Endothelial cell of umbilical vein (primary cell): ENCODE results near the gene SERPINB6. TPM values are rescaled to one million over a fixed set of nuclear protein-coding genes. Genes with fewer than 3 reads are reported as not detected.
A peak's percentile ranks its signal among the peaks of the same experiment; 100 is the strongest.

Experiments used
- BruUV-seq: library from RNA; stranded (reverse); fragments of 400-500 nt; replicated peaks from 2 replicates; lab custom pipeline; 2021; lab: Mats Ljungman, UMichigan
- CTCF ChIA-PET: fragments of 300-600, 350-600 bp; sonication (Branson Sonifier 250); formaldehyde crosslinking; loops from one replicate; lab custom pipeline; 2021; ENCODE audit warnings: antibody characterized with exemption, inconsistent platforms; lab: Charles Lee
- POLR2A ChIA-PET: fragments of 300-600, 350-600 bp; sonication (Branson Sonifier 250); formaldehyde crosslinking; loops from one replicate; lab custom pipeline; 2021; ENCODE audit warnings: antibody characterized with exemption, inconsistent platforms; lab: Charles Lee
- DNase-seq: peaks from one replicate; pipeline ENCODE4 v3.0.0-alpha.2; 2011; ENCODE audit warnings: low read depth, low spot score
- FAIRE-seq: peaks from 2 replicates; lab custom pipeline; 2011; peaks lifted over from hg19 to GRCh38; lab: Jason Lieb, UNC
- H2AFZ ChIP-seq: 2 replicates; pipeline ENCODE4 v1.6.0; 2012; ENCODE audit warnings: low read depth, low read length, control low read depth, inconsistent platforms
- H3K27ac ChIP-seq: 2 replicates; pipeline ENCODE4 v1.5.1; 2011; ENCODE audit warnings: low read depth, mild to moderate bottlenecking, control low read depth, low read length, moderate library complexity; ENCODE audit not compliant: insufficient read depth
- H3K27me3 ChIP-seq, 2 experiments: 2 replicates each; pipeline versions ENCODE4 v1.6.0 to v1.6.1; 2011; ENCODE audit warnings: low read length in 2 of 2, mixed read lengths in 1 of 2; ENCODE audit not compliant: control insufficient read depth in 2 of 2, insufficient read depth in 2 of 2
- H3K36me3 ChIP-seq, 2 experiments: 2 replicates in 1 of 2; 3 replicates in 1 of 2; pipeline ENCODE4 v1.5.1; 2011; ENCODE audit warnings: low read length in 2 of 2, mild to moderate bottlenecking in 1 of 2, moderate library complexity in 1 of 2; ENCODE audit not compliant: control insufficient read depth in 2 of 2, insufficient read depth in 2 of 2; ENCODE audit errors: extremely low read depth in 1 of 2
- H3K4me1 ChIP-seq: 3 replicates; pipeline ENCODE4 v1.5.1; 2011; ENCODE audit warnings: mild to moderate bottlenecking, low read length; ENCODE audit not compliant: control insufficient read depth, insufficient read depth; ENCODE audit errors: extremely low read depth
- H3K4me2 ChIP-seq: 2 replicates; pipeline ENCODE4 v1.6.1; 2011; ENCODE audit warnings: low read length, control low read depth, mixed read lengths; ENCODE audit not compliant: insufficient read depth
- H3K4me3 ChIP-seq, 3 experiments: fragments of 200-600 bp in 1 of 3; sonication (generic), shearing (Covaris generic) in 1 of 3; replicated peaks in 1 of 3; 2 replicates each; pipeline ENCODE4 v1.5.1; 2011 to 2016; ENCODE audit warnings: control low read depth in 3 of 3, low read length in 3 of 3, mild to moderate bottlenecking in 2 of 3, inconsistent platforms in 1 of 3, low read depth in 1 of 3, moderate library complexity in 1 of 3; ENCODE audit not compliant: insufficient read depth in 1 of 3
- H3K79me2 ChIP-seq: 2 replicates; pipeline ENCODE4 v1.6.0; 2012; ENCODE audit warnings: low read length, inconsistent platforms; ENCODE audit not compliant: control insufficient read depth, insufficient read depth
- H3K9ac ChIP-seq: replicated peaks from 2 replicates; pipeline ENCODE3; 2011; ENCODE audit warnings: low read length, control low read depth; ENCODE audit not compliant: insufficient read depth; ENCODE audit errors: extremely low read depth
- H3K9me1 ChIP-seq: replicated peaks from 3 replicates; pipeline ENCODE4 v1.6.0; 2011; ENCODE audit warnings: mild to moderate bottlenecking, low read length; ENCODE audit not compliant: control insufficient read depth, insufficient read depth; ENCODE audit errors: extremely low read depth
- H3K9me3 ChIP-seq: replicated peaks from 2 replicates; pipeline ENCODE4 v1.5.1; 2012; ENCODE audit warnings: low read length, inconsistent platforms; ENCODE audit not compliant: control insufficient read depth, insufficient read depth
- H4K20me1 ChIP-seq: replicated peaks from 2 replicates; pipeline ENCODE3; 2011; ENCODE audit warnings: mild to moderate bottlenecking, low read length; ENCODE audit not compliant: control insufficient read depth, insufficient read depth; ENCODE audit errors: extremely low read depth
- FOS ChIP-seq: IDR thresholded peaks from 2 replicates; pipeline ENCODE4 v1.6.1; 2011; ENCODE audit warnings: mild to moderate bottlenecking, low read length, moderate library complexity, borderline replicate concordance; ENCODE audit not compliant: insufficient read depth
- GATA2 ChIP-seq: IDR thresholded peaks from 2 replicates; pipeline ENCODE4 v1.7.0; 2011; ENCODE audit warnings: low read depth, mild to moderate bottlenecking, moderate library complexity, mixed read lengths, low read length; ENCODE audit not compliant: insufficient read length, insufficient read depth
- JUN ChIP-seq: IDR thresholded peaks from 2 replicates; pipeline ENCODE4 v1.6.1; 2011; ENCODE audit warnings: borderline replicate concordance, low read depth; ENCODE audit not compliant: insufficient read length, insufficient read depth
- dilution Hi-C: fragments of 300-500 bp; cut with MboI; formaldehyde crosslinking; loops from one replicate; pipeline ENCODE4 v1.15.0; 2019; ENCODE audit warnings: low sequenced_read_pairs; ENCODE audit not compliant: extremely low pct_ligation_motif_present
- intact Hi-C: fragments of 100-400 bp; cut with micrococcal nuclease; formaldehyde crosslinking; loops from one replicate; pipeline ENCODE4 v1.10.0; 2022
- polyA plus RNA-seq, 4 experiments: library from polyadenylated mRNA; depleted of rRNA in 3 of 4; stranded (reverse) in 3 of 4; unstranded in 1 of 4; fragments of >200 nt; gene quantifications; 2 replicates each; pipeline versions ENCODE4 v1.2.1 to v1.2.3, GENCODE V29; 2011 to 2012; ENCODE audit warnings: missing spikeins in 1 of 4
- total RNA-seq: library from RNA; stranded (reverse); gene quantifications from 2 replicates; pipeline ENCODE4 v1.2.3, GENCODE V29; 2021
- TF ChIP-seq, protein P1 (sequence below), 2 donors: IDR thresholded peaks; 1 replicate in 1 of 2; 2 replicates in 1 of 2; pipeline ENCODE4 v1.5.1; 2011; ENCODE audit warnings: low read length in 2 of 2, mild to moderate bottlenecking in 2 of 2, moderate library complexity in 2 of 2, control low read depth in 1 of 2, inconsistent platforms in 1 of 2, low read depth in 1 of 2; ENCODE audit not compliant: insufficient read depth in 1 of 2; ENCODE audit errors: extremely low read depth in 1 of 2

Gene SERPINB6
- total and polyA plus RNA-seq, 2 donors (not counting 3 experiments of a cell fraction or from before 2014, with no cell fraction given), result 145 to 151 TPM

DNA sequence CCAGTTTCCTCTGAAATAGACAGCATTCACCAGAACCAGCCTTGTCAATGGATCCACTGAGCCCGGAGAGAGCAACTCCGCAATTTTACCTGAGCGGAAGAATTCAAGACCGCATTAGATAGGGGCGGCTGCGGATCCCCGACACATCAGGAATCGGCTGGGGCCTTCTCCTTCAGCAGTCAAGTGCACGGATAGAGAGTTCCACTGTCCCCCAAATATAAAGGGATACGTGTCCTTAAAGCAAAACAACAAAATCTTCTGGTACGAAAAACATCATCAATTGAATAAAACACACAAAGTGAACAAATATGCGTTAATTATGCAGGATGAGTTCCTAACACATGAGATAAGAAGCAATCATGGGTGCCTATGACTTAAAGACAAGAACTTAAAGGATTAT lies 18.3 kb downstream of the SERPINB6 start:
- dilution Hi-C loops, result no loop called here
- Histone ChIP-seq H3K27ac (no peak overlapping the region), H3K79me2 (no peaks in the 10 kb centered on the region), H3K4me1 (peaks cover 3% of the 10 kb centered on the region), H3K36me3 (peaks cover 5 to 25% of the 10 kb centered on the region in 2 experiments), H3K27me3 (no peaks in the 10 kb centered on the region), H3K9me3 (no peaks in the 10 kb centered on the region), H3K4me3 (no peak overlapping the region), H4K20me1 (no peaks in the 10 kb centered on the region), H3K9ac (no peak overlapping the region), H3K9me1 (no peaks in the 10 kb centered on the region), H3K4me2 (no peak overlapping the region), H2AFZ (peak overlapping the region; percentile 12)
- TF ChIP-seq JUN (no peak), GATA2 (no peak), FOS (no peak)
- TF ChIP-seq, protein P1, sequence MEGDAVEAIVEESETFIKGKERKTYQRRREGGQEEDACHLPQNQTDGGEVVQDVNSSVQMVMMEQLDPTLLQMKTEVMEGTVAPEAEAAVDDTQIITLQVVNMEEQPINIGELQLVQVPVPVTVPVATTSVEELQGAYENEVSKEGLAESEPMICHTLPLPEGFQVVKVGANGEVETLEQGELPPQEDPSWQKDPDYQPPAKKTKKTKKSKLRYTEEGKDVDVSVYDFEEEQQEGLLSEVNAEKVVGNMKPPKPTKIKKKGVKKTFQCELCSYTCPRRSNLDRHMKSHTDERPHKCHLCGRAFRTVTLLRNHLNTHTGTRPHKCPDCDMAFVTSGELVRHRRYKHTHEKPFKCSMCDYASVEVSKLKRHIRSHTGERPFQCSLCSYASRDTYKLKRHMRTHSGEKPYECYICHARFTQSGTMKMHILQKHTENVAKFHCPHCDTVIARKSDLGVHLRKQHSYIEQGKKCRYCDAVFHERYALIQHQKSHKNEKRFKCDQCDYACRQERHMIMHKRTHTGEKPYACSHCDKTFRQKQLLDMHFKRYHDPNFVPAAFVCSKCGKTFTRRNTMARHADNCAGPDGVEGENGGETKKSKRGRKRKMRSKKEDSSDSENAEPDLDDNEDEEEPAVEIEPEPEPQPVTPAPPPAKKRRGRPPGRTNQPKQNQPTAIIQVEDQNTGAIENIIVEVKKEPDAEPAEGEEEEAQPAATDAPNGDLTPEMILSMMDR (IDR thresholded peaks at IDR 0.05; ENCODE audit: extremely low read depth in 1 of 2, insufficient read depth in 1 of 2, low read depth in 1 of 2, low read length in 2 of 2), result no peak
- ChIA-PET CTCF (interaction anchor here (0.7 to 10.3 kb wide), 51 partner anchors 8 to 215 kb away, joined by 3 to 331 read pairs (median 7); partner anchors contain the start of genes NQO2, RIPK1, SERPINB1 and SERPINB6), POLR2A (interaction anchor here (0.7 to 1.2 kb wide), 2 partner anchors 35 to 165 kb away, joined by 3 to 10 read pairs; partner anchors contain the start of gene BPHL)
- DNase-seq, result no peak
- no peak for FAIRE-seq
- BruUV-seq, result no TSS peak
- intact Hi-C loops, result no loop called here
